DOHH2 (cell line): Measurements from ENCODE around the gene LOC128125822.

Source experiments
- H3F3A ChIP-seq: fragments of 200-600 bp; sonication (generic), shearing (Covaris generic); 2 replicates; pipeline ENCODE4 v1.6.0; 2016; ENCODE audit warnings: antibody characterized with exemption, mild to moderate bottlenecking; ENCODE audit not compliant: control insufficient read depth, insufficient read depth
- H3K27ac ChIP-seq: fragments of 200-600 bp; sonication (generic); 2 replicates; pipeline ENCODE4 v1.5.1; 2014; ENCODE audit warnings: low read depth, mild to moderate bottlenecking, low read length, moderate library complexity
- H3K27me3 ChIP-seq: fragments of 200-600 bp; sonication (generic); 2 replicates; pipeline ENCODE4 v1.6.1; 2014; ENCODE audit warnings: mild to moderate bottlenecking, low read length, mixed read lengths; ENCODE audit not compliant: control insufficient read depth
- H3K36me3 ChIP-seq: fragments of 200-600 bp; sonication (generic); 2 replicates; pipeline ENCODE4 v1.6.1; 2014; ENCODE audit warnings: mild to moderate bottlenecking, low read length, moderate library complexity, mixed read lengths; ENCODE audit not compliant: control insufficient read depth
- H3K4me1 ChIP-seq: fragments of 200-600 bp; sonication (generic); 2 replicates; pipeline ENCODE4 v1.6.1; 2014; ENCODE audit warnings: mild to moderate bottlenecking, low read length, mixed read lengths; ENCODE audit not compliant: control insufficient read depth
- H3K4me2 ChIP-seq: fragments of 200-600 bp; sonication (generic); 2 replicates; pipeline ENCODE4 v1.6.0; 2014; ENCODE audit warnings: mild to moderate bottlenecking, low read length, moderate library complexity
- H3K4me3 ChIP-seq: fragments of 200-600 bp; sonication (generic); 2 replicates; pipeline ENCODE4 v1.5.1; 2014; ENCODE audit warnings: mild to moderate bottlenecking, low read length, mixed read lengths
- H3K79me2 ChIP-seq: fragments of 200-600 bp; sonication (generic); 2 replicates; pipeline ENCODE4 v1.6.1; 2014; ENCODE audit warnings: mild to moderate bottlenecking, low read length, mixed read lengths; ENCODE audit not compliant: control insufficient read depth
- H3K9me2 ChIP-seq: fragments of 200-600 bp; sonication (generic); replicated peaks from 2 replicates; pipeline ENCODE4 v1.6.1; 2014; ENCODE audit warnings: mild to moderate bottlenecking, low read length, mixed read lengths; ENCODE audit not compliant: control insufficient read depth
- H3K9me3 ChIP-seq: fragments of 200-600 bp; sonication (generic); 2 replicates; pipeline ENCODE4 v1.6.1; 2014; ENCODE audit warnings: antibody characterized with exemption, low read length, mixed read lengths; ENCODE audit not compliant: control insufficient read depth, insufficient read depth
- H4K20me1 ChIP-seq: fragments of 200-600 bp; sonication (generic); 2 replicates; pipeline ENCODE4 v1.6.0; 2014; ENCODE audit warnings: low read depth, mild to moderate bottlenecking, antibody characterized with exemption, low read length, moderate library complexity; ENCODE audit not compliant: control insufficient read depth, insufficient read depth
- CTCF ChIP-seq: fragments of 200-600 bp; sonication (generic); IDR thresholded peaks from one replicate; pipeline ENCODE4 v1.5.1; 2014; ENCODE audit warnings: antibody characterized with exemption, mild to moderate bottlenecking, low read depth, low read length; ENCODE audit not compliant: poor library complexity, severe bottlenecking
- EZH2phosphoT487 ChIP-seq: fragments of 200-600 bp; sonication (generic); IDR thresholded peaks from 2 replicates; pipeline ENCODE4 v1.6.1; 2017; ENCODE audit warnings: borderline replicate concordance, mild to moderate bottlenecking, antibody characterized with exemption, low read length, moderate library complexity, mixed read lengths

Gene LOC128125822

GRCh38 chr6:63529498-63529897 is 42.8 kb upstream of the LOC128125822 start:
- no peaks in the 10 kb centered on the region for H3K9me2 ChIP-seq
- no peaks in the 10 kb centered on the region for H4K20me1 ChIP-seq
- H3K27ac ChIP-seq = no peak overlapping the region
- H3K79me2 ChIP-seq = no peaks in the 10 kb centered on the region
- H3K27me3 ChIP-seq = no peaks in the 10 kb centered on the region
- H3K4me3 ChIP-seq = no peak overlapping the region
- no peak for TF ChIP-seq EZH2phosphoT487
- no peak for TF ChIP-seq CTCF
- H3K4me1 ChIP-seq = no peaks in the 10 kb centered on the region
- no peaks in the 10 kb centered on the region for H3F3A ChIP-seq
- H3K9me3 ChIP-seq = no peaks in the 10 kb centered on the region
- H3K36me3 ChIP-seq = no peaks in the 10 kb centered on the region
- no peak overlapping the region for H3K4me2 ChIP-seq

- H3K27ac ChIP-seq = no peak overlapping the region
- no peaks in the 10 kb centered on the region for H3K9me3 ChIP-seq
- H3K9me2 ChIP-seq = no peaks in the 10 kb centered on the region
- no peak overlapping the region for H3K4me3 ChIP-seq
- H4K20me1 ChIP-seq = no peaks in the 10 kb centered on the region
- no peaks in the 10 kb centered on the region for H3K79me2 ChIP-seq
- no peaks in the 10 kb centered on the region for H3F3A ChIP-seq
- H3K27me3 ChIP-seq = no peaks in the 10 kb centered on the region
- H3K4me2 ChIP-seq = no peak overlapping the region
- H3K36me3 ChIP-seq = no peaks in the 10 kb centered on the region
- no peaks in the 10 kb centered on the region for H3K4me1 ChIP-seq
- TF ChIP-seq CTCF = no peak
- TF ChIP-seq EZH2phosphoT487 = no peak
Measured at GRCh38 chr6:63530182-63530581, 42.1 kb upstream of the LOC128125822 start.

GRCh38 chr6:63530991-63531390 is 41.3 kb upstream of the LOC128125822 start:
- TF ChIP-seq EZH2phosphoT487 = no peak
- TF ChIP-seq CTCF = no peak
- Histone ChIP-seq H3K27ac (no peak overlapping the region), H3K4me2 (no peak overlapping the region), H3K4me1 (no peaks in the 10 kb centered on the region), H3K27me3 (no peaks in the 10 kb centered on the region), H3K4me3 (no peak overlapping the region), H3K9me3 (no peaks in the 10 kb centered on the region), H3K9me2 (no peaks in the 10 kb centered on the region), H4K20me1 (no peaks in the 10 kb centered on the region), H3K79me2 (no peaks in the 10 kb centered on the region), H3F3A (no peaks in the 10 kb centered on the region), H3K36me3 (no peaks in the 10 kb centered on the region)

- Histone ChIP-seq H3K9me2 (no peaks in the 10 kb centered on the region), H3K27me3 (no peaks in the 10 kb centered on the region), H3K79me2 (no peaks in the 10 kb centered on the region), H3K4me1 (peaks cover 6% of the 10 kb centered on the region; the same call in 1 of the 2 replicates), H3K27ac (no peak overlapping the region), H4K20me1 (no peaks in the 10 kb centered on the region), H3F3A (no peaks in the 10 kb centered on the region), H3K4me3 (no peak overlapping the region), H3K4me2 (no peak overlapping the region), H3K36me3 (no peaks in the 10 kb centered on the region), H3K9me3 (no peaks in the 10 kb centered on the region)
- no peak for TF ChIP-seq EZH2phosphoT487
- no peak for TF ChIP-seq CTCF
Measured at GRCh38 chr6:63533026-63533425, 39.3 kb upstream of the LOC128125822 start.
